Fibroblast of gingiva (primary cell): ENCODE data around the gene ECHS1.
A peak's percentile ranks its signal among the peaks of the same experiment; 100 is the strongest.

Experiments used
- DNase-seq: peaks from one replicate; pipeline ENCODE4 v3.0.0-alpha.2; 2011; ENCODE audit warnings: low read depth

Gene ECHS1

DNA sequence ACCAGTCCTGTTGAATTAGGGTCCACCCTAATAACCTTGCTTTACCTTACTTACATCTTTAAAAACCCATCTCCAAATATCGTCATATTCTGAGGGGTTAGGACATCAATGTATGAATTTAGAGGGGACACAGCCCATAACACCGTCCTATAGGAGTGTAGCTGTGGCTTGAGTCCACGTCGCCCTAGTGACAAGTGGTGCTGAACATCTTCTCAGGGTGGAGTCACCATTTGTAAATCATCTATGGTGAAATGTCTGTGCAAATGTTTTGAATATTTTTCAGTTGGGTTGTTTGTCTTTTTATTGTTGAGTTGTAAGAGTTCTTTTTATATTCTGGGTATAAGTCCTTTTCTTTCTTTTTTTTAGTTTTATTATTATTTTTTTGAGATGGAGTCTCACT is 31.2 kb downstream of the ECHS1 start:
- DNase-seq, result no peak

DNA sequence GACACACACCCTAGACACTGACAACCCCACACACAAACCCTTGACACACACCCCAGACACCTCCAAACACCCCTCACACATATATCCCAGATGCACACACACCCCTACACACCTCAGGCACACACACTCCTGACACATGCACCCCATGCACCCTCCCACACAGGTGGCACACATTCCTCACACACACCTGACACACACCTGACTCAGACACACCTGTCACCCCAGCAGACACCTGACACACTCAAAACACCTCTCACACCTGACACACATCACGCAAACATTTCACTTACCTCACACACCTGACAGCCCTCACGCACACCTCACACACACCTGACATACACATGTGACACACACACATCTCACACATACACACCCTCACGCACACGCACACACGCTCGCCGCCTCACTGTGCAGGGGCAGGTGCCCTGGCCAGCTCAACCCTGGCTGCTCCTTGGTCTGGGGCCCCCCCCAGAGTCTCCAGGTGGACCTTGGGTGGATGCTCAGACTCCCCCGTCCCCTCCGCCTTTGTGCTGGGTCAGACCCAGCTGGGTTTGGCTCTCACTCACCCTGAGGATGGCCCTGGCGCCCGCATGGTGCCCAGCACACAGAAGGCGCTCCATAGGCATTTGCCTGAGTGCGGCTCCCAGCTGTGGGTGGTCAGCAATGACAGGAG is 33.3 kb downstream of the ECHS1 start:
- no peak for DNase-seq

DNA sequence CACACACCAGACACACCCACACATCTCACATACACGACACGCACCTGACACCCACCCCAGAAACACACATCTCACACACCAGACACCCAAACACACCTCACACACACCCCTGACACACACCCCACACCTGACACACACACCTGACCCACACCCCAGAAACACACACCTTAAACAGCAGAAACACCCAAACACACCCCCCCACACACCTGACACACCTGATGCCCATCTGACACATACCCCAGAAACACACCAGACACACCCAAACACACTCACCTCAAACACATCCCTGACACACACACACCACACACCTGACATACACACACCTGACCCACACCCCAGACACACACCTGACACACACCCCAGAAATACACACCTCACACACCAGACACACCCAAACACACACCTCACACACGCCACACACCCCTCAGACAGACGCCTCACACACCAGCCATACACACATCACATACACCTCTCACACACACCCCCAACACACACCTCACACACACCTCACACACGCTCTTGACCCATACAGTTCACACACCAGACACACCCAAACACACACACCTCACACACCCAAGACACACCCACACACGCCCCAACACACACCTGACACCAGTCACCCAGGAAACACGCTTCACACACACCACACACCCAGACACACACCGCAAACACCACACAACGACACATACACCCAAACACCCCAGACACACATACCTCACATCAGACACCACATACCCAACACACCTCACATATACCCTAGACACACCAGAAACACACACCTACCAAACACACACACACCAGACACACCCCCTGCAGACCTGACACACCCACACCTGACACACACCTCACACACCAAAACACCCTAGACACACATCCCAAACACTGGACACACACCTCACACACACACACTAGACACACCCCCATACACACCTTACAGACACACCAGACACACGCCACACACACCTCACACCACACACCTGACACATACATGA is 34.8 kb downstream of the ECHS1 start:
- DNase-seq, result no peak

DNA sequence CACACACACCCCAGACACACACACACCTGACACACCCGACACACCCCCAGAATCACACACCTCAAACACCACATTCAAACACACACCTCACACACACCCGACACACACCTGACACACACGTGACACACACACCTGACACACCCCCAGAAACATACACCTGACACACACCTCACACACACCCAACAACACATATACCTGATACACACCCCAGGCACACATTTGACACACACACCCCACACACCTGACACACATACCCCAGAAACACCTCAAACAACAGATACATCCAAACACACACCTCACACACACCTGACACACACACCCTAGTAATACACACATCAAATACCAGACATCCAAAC is 35.8 kb downstream of the ECHS1 start:
- DNase-seq, result no peak

DNA sequence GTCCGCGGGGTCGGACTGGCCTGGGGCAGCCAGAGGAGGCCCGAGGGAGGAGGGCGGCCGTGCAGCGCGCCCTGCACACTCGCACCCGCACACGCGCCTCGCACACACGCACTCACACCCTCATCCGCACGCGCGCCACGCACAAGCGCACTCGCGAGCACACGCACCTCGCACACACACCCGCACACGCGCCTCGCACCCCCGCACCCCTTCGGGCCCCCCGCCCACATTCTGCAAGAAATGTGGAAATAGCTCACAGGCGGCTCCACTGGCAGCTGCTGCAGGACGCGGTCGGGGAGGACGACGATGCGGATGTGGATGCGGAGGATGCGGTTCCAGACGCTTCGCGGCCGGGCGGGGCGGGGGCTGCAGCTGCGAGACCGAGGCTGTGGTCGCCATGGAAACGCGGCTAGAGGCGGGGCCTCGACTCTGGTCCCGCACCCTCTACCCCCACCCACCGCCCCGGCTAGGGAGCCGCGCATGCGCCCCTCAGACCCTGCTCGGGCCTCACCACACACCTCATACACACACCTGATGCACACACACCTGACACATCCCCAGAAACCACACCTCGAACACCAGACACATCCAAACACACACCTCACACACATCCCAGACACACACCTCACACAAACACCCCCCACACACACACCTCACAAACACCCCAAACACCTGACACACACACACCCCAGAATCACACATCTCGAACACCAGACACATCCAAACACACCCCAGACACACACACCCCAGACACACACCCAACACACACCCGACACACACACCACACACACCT is 36.4 kb downstream of the ECHS1 start, which contains the start of gene CALY:
CALY (minus strand) TSS at position 320 of the 793 bp plus-strand sequence. CDS start 7,907 bp downstream, outside the sequence.
- DNase-seq, result no peak

DNA sequence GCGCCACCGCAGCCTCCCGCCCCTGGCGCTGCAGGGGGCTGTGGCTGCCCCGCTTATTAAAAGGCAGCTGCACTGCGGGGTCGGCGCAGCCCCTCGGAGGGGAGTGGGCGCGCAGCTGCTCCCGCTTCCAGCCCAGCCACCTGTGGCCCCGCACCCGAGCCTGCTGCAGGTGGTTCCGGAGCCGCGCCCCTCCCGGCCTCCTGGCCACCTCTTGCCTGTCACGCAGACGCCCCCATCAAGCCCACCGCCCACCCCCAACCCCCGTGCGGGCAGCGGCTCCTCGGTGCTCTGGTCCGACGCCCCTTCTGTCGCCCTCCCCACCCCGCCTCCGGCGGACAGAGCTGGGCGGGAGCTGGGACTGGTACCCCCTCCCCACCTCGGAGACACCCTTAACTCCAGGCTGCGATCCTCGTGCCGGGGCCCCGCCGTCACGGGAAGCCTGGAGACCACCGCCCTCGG is 37.0 kb downstream of the ECHS1 start:
- no peak for DNase-seq

DNA sequence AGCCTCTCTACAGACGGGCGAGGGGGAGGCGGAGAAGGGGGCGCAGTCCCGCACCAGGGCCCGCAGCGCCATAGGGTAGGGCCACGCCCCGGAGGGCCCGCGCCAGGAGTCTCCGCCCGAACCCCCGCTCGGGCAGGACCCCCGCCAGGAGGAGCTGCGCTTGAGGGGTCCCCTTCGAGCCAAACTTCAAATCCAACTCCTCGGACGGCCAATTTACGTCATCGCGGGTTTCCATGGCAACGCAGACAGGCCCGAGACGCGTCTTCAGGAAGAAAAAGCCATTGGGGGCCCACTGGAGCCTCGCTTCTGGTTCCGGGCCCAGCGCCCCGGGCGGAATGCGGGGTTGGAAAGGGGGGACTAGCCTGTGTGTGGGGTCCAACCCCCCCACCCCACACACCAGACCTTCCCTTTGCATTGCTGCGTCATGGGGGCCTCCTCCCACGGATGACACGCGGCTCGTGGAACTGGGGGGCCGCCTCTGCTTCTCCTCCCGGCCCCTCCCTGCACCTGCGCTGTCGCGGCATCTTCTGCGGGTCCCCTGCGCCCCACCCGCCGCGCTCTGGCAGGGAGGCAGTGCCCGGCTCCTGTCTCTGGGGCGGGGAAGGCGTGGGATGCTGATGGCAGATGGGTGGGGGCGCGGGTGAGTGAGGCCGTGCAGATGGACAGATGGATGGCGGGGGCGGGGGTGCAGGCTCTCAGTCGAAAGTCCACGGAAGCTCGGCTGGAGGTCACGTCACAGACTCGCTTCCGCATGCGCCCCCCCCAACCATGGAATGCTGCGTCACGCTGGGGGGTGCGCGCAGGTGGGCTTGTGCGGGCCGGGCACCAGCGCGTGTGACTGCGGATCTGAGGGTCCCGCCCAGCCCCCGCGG is 37.7 kb downstream of the ECHS1 start:
- DNase-seq, result peak; percentile 56

DNA sequence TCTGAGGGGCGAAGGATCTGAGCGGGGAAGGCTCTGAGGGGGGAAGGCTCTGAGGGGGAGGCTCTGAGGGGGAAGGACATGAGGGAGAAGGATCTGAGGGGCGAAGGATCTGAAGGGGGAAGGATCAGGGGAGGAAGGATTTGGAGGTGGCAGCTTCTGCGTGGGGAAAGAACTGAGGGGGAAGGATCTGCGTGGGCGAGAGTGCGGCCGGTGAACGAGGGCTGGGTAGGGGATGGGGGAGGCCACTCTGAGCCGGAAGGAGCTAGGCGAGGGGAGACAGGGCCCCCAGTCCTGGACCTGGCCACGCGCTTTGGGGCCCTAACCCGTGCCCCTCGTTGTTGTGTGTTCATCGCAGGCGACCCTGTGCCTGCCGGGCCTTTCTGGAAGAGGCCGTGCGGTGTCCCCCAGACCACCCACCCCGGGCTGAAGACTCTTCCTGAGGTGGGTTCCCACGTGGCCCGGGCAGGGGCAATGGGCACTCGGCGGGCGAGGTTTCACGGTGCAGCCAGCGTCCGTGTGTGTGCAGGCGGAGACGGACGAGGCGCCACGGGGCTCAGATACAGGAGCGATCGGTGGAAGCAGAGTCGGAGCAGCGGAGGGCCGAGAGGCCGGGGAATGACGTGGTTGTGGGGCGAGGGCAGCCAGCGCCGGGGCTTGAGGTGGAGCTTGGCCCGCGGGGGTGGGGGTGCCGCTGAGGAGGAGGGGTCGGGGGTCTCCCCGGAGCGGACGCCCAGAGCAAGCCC is 38.5 kb downstream of the ECHS1 start:
- no peak for DNase-seq

DNA sequence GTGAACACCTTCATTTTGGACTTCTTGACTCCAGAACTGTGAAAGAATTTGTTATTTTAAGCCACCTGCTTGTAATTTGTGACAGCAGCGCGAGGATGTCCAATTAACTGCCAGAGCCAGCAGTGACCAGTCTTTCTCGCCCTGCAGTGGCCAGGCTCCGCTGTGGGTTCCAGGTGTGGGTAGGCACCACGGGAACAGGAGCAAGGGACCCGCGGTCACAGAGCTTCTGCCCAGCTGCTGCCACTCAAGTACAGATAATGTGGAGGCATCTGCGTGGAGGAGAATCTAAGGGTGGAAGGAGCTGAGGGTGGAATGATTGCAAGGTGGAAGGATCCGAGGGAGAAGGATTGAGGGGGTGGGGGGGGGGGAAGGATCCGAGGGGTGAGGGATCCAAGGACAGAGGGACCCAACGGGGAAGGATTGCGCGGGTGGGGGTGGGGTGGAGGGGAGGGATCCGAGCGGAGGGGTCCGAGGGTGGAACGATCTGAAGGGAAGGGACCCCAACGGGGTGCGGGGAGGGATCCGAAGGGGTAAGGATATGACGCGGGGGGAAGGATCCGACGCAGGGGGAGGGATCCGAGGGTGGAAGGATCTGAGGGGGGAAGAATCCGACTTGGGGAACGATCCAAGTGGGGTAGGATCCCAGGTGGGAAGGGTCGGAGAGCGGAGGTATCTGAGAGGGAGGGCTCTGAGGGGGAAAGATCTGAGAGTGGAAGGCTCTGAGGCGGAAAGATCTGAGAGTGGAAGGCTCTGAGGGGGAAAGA is 40.0 kb downstream of the ECHS1 start:
- DNase-seq, result no peak

DNA sequence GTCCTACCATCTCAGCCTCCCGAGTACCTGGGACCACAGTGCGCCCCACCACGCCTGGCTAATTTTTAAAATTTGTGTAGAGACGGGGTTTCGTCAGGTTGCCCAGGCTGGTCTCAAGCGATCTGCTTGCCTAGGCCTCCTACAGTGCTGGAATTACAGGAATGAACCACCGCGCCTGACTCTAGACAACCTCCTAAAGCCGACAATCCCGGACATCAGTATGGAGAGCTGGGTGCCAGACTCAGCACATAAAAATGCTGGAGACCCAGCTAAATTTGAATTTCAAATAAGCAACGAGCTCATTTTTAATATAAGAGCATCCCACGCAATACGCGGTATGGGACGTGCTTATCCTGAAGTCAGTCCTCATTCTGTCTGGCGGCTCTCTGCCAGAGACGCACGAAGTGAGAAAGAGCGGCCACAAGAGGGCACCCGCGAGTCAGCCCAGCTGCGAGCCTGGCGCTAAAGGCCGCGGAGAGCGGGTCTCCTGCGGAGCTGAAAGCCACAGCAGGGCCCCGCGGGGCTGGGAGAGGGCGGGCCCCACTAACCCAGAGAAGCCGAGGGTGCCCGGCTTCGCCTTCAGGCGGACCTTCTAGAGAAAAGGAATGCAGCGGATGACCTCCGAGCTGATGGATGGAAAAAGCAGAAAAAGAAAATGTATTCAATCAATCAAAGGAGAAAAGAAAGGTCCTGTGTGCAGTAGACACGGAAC is 43.5 kb downstream of the ECHS1 start:
- DNase-seq, result peak; percentile 73

DNA sequence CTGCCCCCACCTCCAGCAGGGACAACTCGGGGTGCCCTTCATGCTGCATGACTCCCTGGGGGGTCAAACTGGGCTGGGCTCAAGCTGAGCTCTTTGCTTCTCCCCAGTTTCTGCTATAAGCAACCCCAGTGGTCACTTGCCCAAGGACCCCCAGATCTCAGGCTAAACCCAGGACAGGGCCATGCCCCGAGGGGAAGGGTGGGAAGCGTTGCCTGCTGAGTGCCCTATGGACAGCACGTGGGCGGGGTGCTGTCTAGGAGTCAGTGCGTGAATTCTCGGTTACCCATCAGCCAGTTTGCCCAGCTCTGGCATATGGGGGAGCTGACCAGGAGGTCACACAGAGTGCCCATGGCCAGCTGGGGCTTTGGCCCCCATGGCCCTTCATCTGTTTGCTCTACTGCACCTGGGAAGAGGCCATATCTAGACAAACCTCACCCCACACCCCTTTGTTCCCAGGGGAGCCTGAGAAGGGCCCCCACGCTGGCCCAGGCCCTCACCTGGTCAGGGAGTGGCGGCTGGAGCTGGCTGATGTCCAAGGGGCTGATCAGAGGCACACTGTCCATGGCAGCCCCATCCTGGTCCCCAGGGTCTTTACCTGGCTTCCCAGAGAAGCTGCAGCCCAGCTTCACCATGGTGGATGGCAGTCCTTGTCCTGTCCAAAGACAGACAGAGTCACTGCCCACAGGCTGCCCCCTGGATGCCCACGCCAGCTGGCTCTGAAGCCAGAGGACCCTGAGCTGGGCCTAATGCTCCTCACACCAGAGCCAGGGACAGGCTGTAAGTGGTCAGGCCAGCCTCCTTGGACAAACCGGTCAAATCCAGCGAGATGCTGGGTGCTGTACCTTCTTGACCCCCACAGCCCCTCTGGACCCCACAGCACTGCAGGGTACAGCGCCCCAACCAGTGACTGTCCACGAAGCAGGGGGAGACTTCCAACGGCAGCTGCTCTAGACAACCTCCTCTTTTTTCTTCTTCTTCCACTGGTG is 44.5 kb downstream of the ECHS1 start:
- DNase-seq, result no peak

DNA sequence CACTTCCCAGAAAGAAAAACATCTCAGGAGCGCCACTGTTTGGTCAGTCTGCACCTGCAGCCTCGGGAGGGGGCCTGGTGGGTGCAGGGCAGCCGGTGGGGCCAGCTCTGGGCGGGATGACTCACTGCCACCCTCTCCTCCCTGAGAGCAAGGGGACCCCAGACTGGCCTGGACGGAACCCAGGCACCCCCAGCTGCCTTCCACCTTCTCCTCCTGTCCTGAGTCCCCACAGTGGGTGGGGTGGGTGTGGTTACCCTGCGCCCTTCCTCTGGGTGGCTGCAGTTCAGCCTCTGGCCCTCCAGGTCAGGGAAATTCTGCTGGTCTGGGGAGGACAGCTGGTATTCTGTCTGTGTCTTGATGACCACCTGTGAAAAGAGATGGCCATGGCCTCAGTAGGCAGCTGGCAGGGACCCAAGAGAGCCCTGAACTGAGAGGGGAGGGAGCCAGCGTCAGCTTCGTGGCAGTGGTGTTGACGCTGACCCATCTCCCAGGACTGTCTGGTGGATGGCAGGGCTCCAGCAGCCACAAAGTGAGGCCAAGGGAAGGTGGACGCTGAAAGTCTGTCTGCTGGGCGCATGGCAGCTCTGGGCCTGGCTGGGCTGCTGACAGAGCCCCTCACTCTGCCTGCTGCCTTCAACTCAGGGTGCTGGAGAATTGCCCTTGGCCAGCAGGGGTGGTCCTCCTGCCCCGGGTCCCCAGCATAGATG is 45.4 kb downstream of the ECHS1 start:
- no peak for DNase-seq

DNA sequence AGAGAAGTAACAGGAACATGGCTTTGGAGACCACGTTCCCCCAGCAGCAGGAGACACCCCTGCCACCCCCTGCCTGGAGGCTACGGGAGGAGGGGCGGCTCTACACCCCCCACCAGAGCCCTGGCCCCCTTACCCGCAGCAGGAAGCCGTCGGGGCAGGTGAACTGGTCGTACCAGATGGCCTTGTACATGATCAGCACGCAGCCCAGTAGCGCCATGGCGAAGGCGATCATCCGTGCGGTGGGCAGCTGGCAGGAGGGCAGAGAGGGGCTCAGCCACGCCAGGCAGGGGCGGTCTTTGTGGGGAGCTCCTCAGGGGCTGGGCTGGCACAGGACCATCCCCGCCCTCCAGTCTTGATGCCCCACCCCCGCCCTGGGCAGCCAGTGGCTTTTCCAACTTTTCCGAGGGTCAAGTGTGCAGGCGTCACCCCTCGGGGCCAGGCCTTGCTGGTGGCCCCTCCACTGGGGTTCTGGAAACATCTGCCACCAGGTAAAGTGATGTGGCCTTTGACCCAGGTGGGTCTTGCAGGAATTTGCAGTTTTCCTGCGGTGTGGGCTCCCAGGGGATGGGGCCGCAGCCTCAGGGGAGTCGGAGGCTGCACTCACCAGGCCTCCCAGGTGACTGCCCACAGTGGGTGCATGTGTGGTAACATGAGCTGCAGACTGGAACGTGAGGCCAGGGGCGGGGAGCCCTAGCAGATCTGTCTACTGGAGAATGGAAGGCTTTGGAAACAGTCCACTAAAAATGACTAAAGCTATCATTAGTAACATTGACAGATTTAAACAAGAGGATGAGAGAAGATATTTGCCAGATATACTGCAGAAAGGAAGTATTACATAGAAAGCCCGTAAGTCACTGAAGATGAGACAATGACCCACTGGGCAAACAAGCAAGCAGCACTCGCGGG is 46.2 kb downstream of the ECHS1 start:
- no peak for DNase-seq

DNA sequence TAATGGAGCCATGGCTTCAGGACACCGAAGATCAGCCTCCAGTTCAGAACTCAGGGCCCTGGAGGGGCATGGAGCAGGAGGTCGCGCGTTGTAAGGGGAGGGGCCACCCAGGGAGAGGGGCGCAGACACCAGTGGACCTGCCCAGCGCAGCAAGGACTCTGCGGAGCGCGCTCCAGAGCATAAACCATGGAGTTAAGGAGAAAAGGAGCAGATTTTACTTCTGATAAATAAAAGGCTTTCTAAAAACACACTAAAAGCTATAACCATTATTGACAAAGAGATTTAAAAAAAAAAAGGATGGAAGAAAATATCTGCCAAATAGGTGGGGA is 47.0 kb downstream of the ECHS1 start:
- no peak for DNase-seq

DNA sequence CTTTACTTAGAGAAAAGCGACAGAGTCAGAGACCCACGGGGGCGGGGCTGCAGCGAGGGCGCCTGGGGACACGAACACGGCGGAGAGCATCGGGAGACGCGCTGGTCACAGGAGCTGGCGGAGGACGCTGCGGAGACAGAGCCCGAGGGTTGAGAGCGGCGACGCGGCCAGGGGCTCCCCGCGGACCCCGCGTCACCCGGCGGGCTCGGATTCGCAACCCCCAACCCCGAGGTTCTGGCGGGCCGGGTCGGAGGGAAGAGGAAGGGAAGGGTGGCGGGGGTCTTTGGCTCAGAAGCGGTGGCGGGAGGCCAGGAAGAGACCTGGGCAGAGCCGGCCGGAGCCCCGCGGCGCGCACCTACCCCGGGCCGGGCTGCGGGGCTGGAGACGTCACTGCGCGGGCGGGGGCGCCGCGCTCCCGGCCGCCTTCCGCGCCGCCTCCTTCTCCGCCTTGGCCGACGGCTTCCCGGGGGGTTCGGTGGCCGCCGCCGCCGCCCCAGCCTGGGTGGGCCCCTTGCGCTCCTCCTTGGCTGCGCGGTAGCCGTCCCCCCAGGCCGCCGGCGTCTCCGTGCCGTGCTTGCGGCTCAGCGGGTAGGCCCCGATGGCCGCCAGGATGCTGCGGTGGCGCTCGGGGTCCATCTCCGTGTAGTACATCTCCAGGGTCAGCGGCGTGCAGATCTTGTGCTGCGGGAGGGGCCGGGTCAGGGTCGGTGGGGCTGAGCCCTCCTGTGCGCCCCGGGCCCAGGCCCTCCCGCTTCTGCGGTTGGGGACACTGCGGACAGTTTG is 47.5 kb downstream of the ECHS1 start:
- DNase-seq, result no peak

DNA sequence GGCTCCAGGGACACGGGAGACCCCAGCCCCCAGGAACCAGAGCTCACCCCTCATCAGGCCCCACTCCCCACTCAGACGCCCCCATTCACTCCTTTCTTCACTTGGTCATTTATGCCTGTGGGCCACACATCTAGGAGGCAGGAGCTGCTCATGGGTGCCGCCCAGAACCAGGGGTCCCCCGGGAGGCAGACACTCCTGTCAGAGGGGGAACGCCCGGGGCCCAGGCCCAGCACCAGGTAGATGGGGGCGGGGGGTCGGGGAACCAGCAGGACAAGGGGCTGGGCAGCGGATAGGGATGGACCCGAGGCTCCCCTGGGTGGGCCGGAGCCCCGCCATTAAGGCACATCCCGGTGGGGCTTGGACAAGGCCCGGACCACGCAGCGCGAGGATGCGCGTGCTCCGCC is 48.3 kb downstream of the ECHS1 start:
- no peak for DNase-seq
